ENCODE measurements around the gene HOXD4.

Gene HOXD4

DNA sequence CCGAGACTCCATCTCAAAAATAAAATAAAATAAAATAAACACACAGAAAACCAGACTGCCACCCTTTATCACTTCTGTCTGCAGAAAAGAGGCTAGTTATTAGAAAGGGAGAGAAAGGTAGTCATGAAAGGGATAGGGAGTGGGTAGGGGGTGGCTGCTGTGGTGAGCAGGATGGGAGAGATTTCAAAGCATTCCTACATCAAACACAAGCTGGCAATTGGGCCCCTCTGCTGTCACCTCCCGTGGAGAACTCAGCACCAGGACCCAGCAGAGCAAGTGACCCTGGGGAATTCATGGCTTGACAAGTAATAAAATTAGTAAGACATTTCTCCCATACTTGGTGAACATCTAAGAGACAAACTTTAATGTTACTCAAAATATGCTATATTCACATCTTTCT, 33.4 kb downstream of the HOXD4 start:
- TF ChIP-seq CTCF (conservative IDR thresholded peaks at IDR 0.05; ENCODE audit: low read length) = no peak
- H3K4me3 ChIP-seq (ENCODE audit: low read length) = no peak overlapping the region
- DNase-seq (ENCODE audit: low read depth) = no peak

GRCh38 chr2:176186024-176186423, 34.7 kb downstream of the HOXD4 start:
- no peak for TF ChIP-seq CTCF (conservative IDR thresholded peaks at IDR 0.05; ENCODE audit: low read length)
- DNase-seq (ENCODE audit: low read depth) = no peak
- no peak overlapping the region for H3K4me3 ChIP-seq (ENCODE audit: low read length)

DNA sequence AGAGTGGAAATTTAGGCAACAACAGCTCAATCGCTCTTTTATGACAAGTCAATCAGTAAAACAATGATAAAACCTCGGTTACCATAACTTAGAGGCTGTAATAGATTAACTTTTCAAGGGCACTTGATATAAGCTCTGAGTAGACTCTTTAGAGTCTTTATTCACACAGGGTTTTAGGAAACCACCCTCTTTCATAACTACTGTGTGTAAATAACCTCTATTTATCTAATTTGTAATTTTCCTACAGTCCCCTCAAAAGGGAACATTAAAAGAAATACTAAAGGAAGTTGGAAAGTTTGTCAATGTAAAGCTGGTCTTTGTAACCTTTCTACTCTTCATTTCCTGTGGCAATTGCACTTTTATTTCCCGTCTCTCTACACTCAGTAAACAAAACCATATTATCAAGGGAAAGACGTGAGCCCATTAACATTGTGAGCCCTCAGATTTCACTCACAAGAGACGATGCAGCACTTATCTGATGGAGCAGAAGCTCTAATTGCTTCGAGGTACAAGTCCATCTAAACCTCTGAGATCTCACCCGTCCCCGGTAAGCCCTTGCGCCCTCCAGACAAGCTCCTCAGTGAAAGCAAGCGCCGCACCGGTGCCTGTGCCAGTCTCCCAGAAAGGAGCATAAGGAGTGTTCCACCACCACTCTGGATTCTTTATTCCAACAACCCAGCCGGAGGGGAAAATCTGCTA, 36.0 kb downstream of the HOXD4 start:
- peak overlapping the region; percentile 71 for H3K4me3 ChIP-seq (ENCODE audit: low read length)
- TF ChIP-seq CTCF (conservative IDR thresholded peaks at IDR 0.05; ENCODE audit: low read length) = no peak
- DNase-seq (ENCODE audit: low read depth) = no peak

GRCh38 chr2:176187899-176188773, 36.8 kb downstream of the HOXD4 start, which contains the start of gene HOXD1:
TSS of gene HOXD1 (plus strand) at chr2:176188668. CDS start at chr2:176188802, 134 bp downstream.
- peak; percentile 34 for DNase-seq (ENCODE audit: low read depth)
- peak within 1 kb of the TSS; percentile 71 for H3K4me3 ChIP-seq (ENCODE audit: low read length)
- no peak for TF ChIP-seq CTCF (conservative IDR thresholded peaks at IDR 0.05; ENCODE audit: low read length)

DNA sequence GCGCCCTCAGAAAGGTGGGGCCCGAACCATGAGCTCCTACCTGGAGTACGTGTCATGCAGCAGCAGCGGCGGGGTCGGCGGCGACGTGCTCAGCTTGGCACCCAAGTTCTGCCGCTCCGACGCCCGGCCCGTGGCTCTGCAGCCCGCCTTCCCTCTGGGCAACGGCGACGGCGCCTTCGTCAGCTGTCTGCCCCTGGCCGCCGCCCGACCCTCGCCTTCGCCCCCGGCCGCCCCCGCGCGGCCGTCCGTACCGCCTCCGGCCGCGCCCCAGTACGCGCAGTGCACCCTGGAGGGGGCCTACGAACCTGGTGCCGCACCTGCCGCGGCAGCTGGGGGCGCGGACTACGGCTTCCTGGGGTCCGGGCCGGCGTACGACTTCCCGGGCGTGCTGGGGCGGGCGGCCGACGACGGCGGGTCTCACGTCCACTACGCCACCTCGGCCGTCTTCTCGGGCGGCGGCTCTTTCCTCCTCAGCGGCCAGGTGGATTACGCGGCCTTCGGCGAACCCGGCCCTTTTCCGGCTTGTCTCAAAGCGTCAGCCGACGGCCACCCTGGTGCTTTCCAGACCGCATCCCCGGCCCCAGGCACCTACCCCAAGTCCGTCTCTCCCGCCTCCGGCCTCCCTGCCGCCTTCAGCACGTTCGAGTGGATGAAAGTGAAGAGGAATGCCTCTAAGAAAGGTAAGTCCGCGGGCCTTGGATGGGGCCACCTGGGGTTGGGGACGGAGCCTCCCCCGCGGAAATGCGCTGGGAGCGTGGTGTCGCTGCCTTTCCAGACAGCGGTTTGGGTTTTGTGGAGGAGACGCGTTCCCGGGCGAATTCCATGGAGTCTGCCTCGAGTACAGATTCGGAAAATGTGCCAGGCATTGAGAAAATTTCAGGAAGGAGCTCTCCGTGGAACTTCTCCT, 37.7 kb downstream of the HOXD4 start:
- H3K4me3 ChIP-seq (ENCODE audit: low read length) = peak overlapping the region; percentile 71
- no peak for TF ChIP-seq CTCF (conservative IDR thresholded peaks at IDR 0.05; ENCODE audit: low read length)
- DNase-seq (ENCODE audit: low read depth) = no peak

GRCh38 chr2:176189681-176190641, 38.6 kb downstream of the HOXD4 start:
- no peak for TF ChIP-seq CTCF (conservative IDR thresholded peaks at IDR 0.05; ENCODE audit: low read length)
- no peak for DNase-seq (ENCODE audit: low read depth)
- H3K4me3 ChIP-seq (ENCODE audit: low read length) = peak overlapping the region; percentile 71

Measured in AG10803 (cell line).